Activated CD8-positive, alpha-beta memory T cell treated with anti-CD3 and anti-CD28 coated beads, Interleukin-2, amount 50 U/mL, for 24 hours (primary cell): ENCODE data around the gene TPST1.
"Not testable (repeated sequence)": the region's sequence is repeated elsewhere in the genome, so short reads cannot be mapped to it uniquely, and the experiment has no call there.

Experiments used
- DNase-seq: peaks from one replicate; pipeline ENCODE4 v3.0.0-alpha.2; 2020; ENCODE audit errors: extremely low read depth

The TPST1 gene

DNA sequence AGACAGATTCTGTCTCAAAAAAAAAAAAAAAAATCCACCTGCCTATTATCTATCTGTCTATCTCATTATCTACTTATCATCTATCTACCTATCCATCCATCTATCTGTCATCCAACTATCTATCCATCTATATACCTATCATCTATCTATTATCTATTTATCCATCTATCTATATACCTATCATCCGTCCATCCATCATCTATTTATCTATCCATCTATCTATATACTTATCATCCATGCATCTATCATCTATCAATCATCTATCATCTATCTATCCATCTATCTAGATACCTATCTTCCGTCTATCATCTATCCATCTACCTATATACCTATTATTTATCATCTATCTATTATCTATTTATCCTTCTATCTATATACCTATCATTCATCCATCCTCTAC is 16.5 kb upstream of the TPST1 start:
- no peak for DNase-seq

- DNase-seq, result no peak
Measured at GRCh38 chr7:66189695-66190503, 15.2 kb upstream of the TPST1 start.

GRCh38 chr7:66190504-66190857 is 14.7 kb upstream of the TPST1 start:
- DNase-seq, result no peak

DNA sequence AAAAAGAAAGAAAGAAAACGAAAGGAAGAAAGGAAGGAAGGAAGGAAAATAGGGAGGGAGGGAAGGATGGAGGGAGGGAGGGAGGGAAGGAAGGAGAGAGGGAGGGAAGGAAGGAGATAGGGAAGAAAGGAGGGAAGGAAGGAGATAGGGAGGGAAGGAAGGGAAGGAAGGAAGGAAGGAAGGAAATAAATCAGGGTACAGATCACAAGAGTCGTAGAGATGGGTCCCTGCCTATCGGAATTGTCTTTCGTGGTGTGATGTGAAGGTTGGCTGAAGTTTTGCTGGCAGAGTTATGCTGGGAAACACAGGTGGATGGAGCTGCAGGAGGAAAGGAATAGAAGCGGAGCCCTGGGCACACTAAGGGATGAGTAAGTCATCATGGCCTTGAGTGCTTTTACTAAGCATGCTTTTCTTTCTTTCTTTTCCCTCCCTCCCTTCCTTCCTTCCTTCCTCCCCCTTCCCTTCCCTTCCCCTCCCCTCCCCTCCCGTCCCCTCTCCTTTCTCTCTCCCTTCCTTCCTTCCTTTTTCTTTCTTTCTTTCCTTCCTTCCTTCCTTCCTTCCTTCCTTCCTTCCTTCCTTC is 11.9 kb upstream of the TPST1 start:
- no peak for DNase-seq

GRCh38 chr7:66198469-66198868 is 6.7 kb upstream of the TPST1 start:
- no peak for DNase-seq

GRCh38 chr7:66198956-66199355 is 6.2 kb upstream of the TPST1 start:
- DNase-seq, result no peak

GRCh38 chr7:66202441-66202840 is 2.7 kb upstream of the TPST1 start:
- no peak for DNase-seq

DNA sequence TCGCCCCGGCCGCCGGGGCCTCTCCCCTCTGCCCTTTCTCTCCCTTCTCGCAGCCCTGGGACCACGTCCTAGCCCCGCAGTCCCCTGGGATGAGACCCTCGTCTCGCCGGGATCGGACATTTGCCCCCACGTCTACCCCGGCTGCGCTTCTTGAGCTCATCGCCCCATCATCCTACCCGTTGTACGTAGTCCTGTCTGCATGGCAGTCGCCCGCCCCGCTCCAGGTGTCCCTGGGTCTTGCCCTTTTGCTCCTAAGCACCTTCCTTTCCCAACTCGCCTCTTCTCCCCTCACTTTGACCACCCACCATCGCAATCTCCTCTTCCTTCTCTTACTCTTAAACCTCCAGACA is 582 bp downstream of the TPST1 start:
- no peak for DNase-seq

DNA sequence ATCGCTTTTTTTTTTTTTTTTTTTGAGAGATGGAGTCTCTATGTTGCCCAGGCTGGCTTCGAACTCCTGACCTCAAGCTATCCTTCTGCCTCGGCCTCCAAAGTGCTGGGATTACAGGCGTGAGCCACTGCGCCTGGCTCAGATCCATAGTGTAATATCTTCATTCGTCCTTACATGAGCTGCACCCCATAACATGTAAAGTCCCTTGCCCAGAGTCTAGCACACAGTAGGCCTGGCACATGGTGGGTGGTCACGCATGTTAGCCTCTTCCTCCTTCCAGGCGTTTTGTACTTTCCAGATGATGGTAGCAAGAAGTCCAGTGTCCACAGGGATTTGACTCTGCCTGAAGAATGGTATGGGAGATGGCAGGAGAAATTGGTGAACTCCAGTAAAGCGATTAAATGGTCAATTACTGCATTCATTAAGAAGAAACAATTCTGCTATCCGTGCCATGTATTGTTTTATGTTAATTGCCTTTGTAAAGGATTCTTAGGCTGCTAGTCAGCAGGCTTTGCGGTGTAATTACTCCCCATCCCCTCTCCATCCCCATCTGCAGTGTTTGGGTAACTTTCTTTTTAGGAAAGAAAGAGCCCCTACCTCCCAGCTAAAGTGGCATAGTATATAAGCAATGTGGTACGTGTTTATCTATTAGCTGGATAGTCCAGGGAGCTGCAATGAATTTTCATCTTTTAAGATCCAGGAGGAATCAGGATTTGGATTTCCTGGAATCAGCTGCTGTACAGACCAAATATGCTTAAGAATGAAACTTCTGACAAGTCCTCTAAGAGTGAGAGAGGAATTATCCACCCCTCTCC is 1.2 kb downstream of the TPST1 start:
- no peak for DNase-seq

DNA sequence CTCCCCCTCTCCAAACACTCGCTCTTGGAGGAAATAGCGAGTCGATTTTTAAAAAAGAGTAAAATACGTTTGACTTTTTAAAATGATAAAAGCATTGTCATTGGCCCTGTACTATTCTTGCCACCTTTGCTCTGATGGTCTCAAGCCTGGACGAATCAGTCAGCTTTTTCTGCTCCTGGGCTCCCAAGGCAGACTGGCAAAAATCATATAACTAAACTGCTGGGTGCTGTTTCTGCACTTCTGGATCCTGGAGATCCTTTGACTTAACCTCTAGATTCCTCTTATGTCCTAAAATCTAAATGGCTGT is 1.8 kb downstream of the TPST1 start:
- no peak for DNase-seq

- DNase-seq, result no peak
Measured at GRCh38 chr7:66207540-66207939, 2.4 kb downstream of the TPST1 start.

DNA sequence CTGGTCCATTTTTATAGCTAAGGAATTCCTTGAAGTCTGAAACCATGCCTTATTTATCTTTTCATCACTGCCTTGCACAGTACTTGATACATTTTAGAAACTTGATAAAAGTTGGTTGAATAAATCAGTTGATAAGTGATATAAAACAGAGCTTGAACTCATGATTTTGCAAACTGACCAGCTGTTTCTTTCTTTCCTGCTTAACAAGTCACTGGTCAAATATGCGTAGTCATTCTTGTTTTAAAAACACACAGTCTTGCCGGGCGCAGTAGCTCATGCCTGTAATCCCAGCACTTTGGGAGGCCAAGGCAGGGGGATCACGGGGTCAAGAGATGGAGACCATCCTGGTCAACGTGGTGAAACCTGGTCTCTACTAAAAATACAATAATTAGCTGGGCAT is 6.3 kb downstream of the TPST1 start:
- DNase-seq, result no peak

- no peak for DNase-seq
Measured at GRCh38 chr7:66213637-66214036, 8.5 kb downstream of the TPST1 start.

GRCh38 chr7:66216687-66217086 is 11.6 kb downstream of the TPST1 start:
- DNase-seq, result no peak

DNA sequence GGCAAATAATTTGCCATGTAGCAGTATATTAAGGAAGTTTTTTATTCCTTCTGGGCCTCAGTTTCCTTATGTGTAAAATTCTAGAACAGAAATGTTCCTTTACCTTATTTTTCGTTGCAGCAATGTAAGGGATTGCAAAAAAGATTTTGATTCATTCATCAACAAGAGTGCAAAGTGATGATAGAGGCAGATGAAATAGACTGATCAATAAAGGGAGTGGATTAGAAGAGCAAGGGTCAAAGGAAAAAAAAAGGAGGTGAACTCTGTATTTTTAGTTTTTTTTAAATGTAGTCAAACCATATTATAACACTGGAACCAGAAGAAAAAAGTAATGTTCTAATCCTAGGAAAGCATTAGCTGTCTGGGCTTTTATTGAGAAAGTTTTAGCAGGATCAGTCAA is 14.7 kb downstream of the TPST1 start:
- no peak for DNase-seq

GRCh38 chr7:66221442-66221841 is 16.3 kb downstream of the TPST1 start:
- no peak for DNase-seq

- no peak for DNase-seq
Measured at GRCh38 chr7:66227808-66228207, 22.7 kb downstream of the TPST1 start.

DNA sequence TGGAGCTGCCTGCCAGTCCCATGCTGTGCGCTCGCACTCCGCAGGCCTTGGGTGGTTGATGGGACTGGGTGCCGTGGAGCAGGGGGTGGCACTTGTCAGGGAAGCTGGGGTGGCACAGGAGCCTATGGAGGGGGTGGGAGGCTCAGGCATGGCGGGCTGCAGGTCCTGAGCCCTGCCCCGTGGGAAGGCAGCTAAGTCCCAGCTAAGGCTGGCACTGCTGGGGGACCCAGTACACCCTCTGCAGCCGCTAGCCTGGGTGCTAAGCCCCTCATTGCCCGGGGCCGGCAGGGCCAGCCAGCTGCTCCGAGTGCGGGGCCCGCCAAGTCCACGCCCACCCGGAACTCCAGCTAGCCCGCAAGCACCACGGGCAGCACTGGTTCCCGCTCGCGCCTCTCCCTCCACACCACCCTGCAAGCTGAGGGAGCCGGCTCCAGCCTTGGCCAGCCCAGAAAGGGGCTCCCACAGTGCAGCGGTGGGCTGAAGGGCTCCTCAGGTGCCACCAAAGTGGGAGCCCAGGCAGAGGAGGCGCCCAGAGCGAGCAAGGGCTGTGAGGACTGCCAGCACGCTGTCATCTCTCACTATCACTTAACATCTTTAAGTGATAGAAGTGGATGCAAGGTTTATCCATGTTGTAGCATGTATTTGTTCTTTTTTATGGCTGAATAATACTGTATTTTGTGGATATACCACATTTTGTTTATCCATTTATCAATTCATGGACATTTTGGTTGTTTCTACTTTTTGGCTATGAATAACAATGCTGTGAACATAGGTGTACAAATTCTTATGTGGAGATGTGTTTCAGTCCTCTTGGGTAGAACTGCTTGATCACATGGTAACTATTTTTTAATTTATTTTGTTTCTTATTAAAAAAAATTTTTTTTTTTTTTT is 26.4 kb downstream of the TPST1 start:
- DNase-seq, result not testable (repeated sequence)

- DNase-seq, result no peak
Measured at GRCh38 chr7:66233638-66234037, 28.5 kb downstream of the TPST1 start.

DNA sequence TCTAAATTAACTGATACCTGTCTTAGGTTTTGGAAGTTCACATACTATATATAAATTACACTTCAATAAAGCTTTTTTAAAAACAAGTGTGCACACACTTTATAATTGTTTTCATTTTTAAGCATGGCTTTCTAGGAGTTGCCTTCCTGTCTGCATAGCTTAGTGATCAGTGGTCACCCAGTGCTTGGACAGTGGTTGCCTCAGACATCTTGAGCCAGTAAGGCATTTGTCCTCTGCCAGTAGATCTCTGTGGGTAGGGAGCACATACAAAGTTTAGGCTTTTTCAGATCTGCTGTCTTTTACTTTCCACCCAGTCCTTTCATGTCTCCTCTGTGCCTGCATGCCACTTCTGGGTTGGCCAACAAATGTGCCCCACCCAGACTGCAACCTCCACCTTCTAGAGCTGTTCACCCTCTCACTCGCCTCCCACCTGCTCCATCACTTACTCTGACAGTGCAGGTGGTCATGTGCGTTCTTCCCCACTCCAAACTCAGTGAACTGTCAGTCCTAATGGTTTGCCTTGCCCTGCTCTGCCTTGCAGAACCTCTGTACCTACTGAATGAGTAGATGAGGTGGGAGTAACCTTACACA is 31.7 kb downstream of the TPST1 start:
- no peak for DNase-seq

DNA sequence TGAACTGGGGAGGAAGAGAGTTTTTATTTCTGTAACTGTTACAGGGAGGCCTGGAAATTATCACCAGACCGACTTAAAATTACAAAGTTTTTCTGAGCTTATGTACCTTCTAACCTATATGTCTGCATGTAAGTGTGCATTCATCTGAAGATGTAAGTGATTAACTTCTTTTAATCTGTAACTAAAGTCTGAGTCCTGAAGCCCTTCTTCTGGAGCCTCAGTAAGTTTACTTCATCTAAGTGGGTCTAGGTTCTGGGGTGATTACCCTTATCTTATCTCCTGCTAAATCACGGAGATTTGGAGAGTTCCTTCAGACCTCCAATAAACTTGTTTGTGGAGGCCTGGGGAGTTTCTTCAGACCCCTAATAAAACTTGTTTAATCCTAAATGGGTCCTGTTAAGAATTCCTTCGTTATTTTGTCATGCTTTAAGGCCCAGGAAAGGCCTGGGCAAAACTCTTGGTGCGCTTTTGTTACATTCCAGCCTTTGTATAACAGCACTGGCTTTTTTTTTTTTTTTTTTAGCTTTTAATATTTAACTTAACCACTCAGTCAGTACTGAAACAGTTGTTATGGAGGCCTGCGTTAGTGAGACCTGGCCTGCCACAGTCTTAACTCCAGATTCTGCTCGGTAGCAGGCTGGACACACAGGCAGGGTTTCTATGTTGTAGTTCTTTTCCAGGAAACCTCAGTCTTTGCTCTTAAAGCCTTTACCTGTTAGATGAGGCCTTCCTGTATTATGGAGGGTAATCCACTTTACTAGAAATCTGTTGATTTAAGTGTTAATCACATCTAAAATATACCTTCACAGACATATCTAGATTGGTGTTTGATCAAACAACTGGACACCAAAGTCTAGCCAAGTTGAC is 33.0 kb downstream of the TPST1 start:
- DNase-seq, result no peak
